ENCODE data around the gene TNS3.

The TNS3 gene

GRCh38 chr7:47493976-47494911 lies 87.7 kb downstream of the TNS3 start:
- peak; percentile 32 for TF ChIP-seq CTCF (conservative IDR thresholded peaks at IDR 0.05; ENCODE audit: low read depth, low read length)
- DNase-seq (ENCODE audit: low read depth): peak; percentile 59
- peak overlapping the region; percentile 2 for H3K4me3 ChIP-seq (ENCODE audit: low read depth, low read length)

- TF ChIP-seq CTCF (conservative IDR thresholded peaks at IDR 0.05; ENCODE audit: low read depth, low read length): no peak
- DNase-seq (ENCODE audit: low read depth): no peak
- H3K4me3 ChIP-seq (ENCODE audit: low read depth, low read length): no peak overlapping the region
Measured at GRCh38 chr7:47492716-47493325, 89.1 kb downstream of the TNS3 start.

GRCh38 chr7:47490501-47491265 lies 91.2 kb downstream of the TNS3 start:
- no peak overlapping the region for H3K4me3 ChIP-seq (ENCODE audit: low read depth, low read length)

DNA sequence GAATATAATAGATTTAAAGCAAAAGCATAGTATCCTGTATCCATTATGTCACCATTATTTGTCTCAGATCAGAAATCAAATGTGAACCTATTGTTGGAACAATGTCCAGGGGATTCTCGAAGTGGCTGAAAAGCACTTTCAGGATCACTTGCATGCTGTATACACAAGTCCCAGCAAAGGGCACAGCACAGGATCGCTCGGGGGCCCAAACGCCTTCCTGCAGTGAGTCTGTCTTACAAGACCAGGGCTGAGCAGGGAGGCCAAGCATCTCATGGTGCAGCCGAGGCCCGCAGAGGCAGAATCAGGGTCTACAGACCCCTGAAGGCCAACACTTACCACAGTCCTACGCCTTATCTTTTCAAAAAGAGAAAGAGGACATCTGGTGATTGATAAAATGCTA lies 92.3 kb downstream of the TNS3 start:
- no peak for TF ChIP-seq CTCF (conservative IDR thresholded peaks at IDR 0.05; ENCODE audit: low read depth, low read length)
- DNase-seq (ENCODE audit: low read depth): no peak
- no peak overlapping the region for H3K4me3 ChIP-seq (ENCODE audit: low read depth, low read length)

More at GRCh38 chr7:47490501-47491265, 91.2 kb downstream of the TNS3 start:
- no peak for TF ChIP-seq CTCF (conservative IDR thresholded peaks at IDR 0.05; ENCODE audit: low read depth, low read length)
- no peak for DNase-seq (ENCODE audit: low read depth)

GRCh38 chr7:47488969-47489342 lies 93.0 kb downstream of the TNS3 start:
- TF ChIP-seq CTCF (conservative IDR thresholded peaks at IDR 0.05; ENCODE audit: low read depth, low read length): no peak
- no peak overlapping the region for H3K4me3 ChIP-seq (ENCODE audit: low read depth, low read length)
- no peak for DNase-seq (ENCODE audit: low read depth)

GRCh38 chr7:47488201-47488968 lies 93.5 kb downstream of the TNS3 start:
- no peak for TF ChIP-seq CTCF (conservative IDR thresholded peaks at IDR 0.05; ENCODE audit: low read depth, low read length)
- no peak overlapping the region for H3K4me3 ChIP-seq (ENCODE audit: low read depth, low read length)
- DNase-seq (ENCODE audit: low read depth): no peak

All from choroid plexus epithelial cell (primary cell).